CD4-positive, alpha-beta T cell treated with Interleukin-2 at 100 ng/mL for 4 hours (primary cell): ENCODE results near the gene SLC6A13.

ENCODE experiments used
- DNase-seq: peaks from one replicate; pipeline ENCODE4 v3.0.0-alpha.2; 2020; ENCODE audit warnings: low spot score

The SLC6A13 gene

DNA sequence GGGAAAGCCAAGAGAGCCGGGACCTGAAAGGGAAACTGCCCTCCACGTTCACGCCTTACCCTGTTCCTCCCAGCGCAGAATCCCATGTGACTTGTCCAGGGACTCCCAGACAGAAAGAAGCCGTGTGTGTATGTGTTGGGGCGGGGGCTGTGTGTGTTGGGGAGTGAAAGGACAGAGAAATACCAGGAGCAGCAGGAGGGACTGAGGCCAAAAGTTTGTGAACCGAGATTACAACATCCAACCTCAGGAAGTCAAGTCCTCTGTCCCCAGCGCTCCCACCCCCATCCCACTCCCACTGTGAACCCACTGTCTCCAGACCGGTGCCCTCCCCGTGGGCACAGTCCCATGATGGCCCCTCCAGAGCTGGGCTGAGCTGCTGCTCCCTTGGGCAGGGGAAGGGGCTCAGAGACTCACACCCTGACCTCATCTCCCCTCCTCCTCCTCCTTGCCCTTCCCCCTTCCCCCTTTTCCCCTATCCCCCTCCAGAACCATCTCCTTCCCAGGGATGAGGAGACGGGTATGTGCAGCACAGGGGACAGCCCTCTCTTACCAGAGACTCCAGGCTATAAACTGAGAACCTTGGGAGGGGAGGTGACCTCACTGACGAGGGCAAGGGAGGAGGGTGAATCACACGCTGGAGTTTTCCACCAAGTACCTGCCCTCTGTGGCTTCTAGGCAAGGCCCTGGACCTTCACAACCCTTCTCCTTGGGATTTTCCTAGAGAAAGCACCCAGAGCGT is 48.5 kb downstream of the SLC6A13 start, which contains the start of gene SLC6A12:
Gene SLC6A12, minus strand, starts transcription at position 155 of the 739 bp plus-strand sequence. CDS start 4,171 bp downstream, outside the sequence.
- DNase-seq = no peak

DNA sequence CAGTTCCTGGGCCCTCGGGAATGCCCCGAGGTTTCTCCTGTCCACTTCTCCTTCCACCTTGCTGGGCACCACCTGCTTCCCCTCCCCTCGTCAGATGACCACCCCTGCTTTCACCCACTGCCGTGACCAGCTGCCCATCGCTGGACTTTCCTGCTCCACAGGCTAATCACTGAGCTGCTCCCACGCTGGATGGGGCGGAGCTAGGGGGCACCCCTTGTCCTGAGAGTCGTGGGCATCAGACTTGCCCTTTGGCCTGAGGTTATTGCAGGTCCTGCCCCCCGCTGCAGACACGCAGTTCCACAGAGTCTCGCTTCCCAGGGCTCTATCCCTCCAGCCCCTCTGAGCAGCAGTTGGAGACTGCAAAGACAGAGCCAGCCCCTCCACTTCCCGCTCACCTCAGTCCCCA is 49.1 kb downstream of the SLC6A13 start:
- no peak for DNase-seq

DNA sequence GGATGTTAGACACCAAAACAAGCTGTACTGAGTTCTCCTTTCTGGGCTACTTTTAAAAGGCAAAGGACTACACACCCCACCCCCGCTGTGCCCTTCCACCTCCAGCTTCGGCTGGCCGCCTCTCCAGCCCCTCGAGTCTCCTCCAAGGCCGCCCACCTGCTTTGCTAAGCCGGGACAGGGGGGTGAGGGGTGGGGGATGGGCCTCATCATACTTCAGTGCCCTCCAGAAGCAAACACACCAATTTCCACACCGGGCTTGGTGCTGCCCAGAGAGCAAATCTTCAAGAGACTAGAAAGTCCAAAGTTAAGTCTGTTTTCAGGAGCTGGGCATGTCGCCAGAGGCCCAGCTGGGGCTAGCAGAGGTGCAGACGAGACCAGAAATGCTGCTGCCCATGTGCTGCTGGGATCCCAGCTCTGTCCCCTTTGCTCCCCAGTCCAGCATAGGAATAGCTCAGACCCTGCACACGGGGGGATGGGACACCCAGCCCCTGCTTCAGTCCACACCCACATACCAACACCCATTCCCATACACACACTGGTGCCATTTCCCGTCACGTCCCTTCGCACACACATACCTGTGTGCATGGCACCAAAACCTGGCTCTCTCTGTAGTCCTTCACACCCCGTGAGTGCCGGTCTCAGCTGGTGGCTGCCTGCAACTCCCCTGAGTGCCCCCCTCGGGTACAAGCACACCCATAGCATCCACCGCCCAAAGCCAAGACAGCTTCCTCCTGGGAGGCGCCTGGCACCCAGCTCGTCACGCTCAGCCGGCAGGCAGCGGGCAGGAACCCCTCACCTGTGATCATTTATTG is 49.7 kb downstream of the SLC6A13 start:
- no peak for DNase-seq

DNA sequence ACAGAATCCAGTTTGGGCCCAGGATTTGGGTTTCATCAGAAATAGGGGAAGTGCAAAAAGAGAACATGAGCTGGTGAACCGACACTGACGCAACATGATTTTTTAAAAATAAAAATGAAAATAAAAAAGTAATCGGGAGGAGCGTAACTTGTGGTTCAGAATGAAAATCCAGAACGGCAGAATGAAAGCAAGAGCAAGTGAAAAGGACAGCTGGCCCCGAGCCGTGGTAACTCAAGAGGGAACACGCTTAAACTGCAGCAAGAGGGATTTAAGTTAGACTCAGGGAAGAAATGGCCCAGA is 50.3 kb downstream of the SLC6A13 start:
- no peak for DNase-seq

- DNase-seq = no peak
These were observed 50.8 kb downstream of the SLC6A13 start for GRCh38 chr12:211639-212414.

GRCh38 chr12:211142-211465 is 51.5 kb downstream of the SLC6A13 start:
- no peak for DNase-seq

- DNase-seq = no peak
These were observed 52.1 kb downstream of the SLC6A13 start for GRCh38 chr12:210277-211141.

- DNase-seq = no peak
These were observed 52.8 kb downstream of the SLC6A13 start for GRCh38 chr12:209851-210250.

DNA sequence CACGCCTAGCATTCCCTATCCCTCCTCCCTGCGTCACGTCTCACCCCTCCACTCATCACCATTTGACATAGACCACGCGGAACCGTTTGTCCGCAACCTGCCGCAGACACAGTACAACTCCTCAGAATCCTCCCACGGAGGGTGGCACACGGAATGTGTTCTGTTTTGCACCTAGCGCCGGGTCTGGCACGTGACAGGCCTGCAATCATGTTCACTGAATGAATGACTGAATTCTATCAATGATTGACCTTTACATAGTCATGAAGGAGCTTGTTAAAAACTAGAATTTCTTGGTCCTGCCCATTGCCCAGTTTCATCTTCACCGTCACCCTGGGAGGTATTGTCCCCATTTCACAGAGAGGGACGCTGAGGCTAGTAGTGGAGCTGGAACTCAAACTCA is 53.4 kb downstream of the SLC6A13 start:
- DNase-seq = no peak

DNA sequence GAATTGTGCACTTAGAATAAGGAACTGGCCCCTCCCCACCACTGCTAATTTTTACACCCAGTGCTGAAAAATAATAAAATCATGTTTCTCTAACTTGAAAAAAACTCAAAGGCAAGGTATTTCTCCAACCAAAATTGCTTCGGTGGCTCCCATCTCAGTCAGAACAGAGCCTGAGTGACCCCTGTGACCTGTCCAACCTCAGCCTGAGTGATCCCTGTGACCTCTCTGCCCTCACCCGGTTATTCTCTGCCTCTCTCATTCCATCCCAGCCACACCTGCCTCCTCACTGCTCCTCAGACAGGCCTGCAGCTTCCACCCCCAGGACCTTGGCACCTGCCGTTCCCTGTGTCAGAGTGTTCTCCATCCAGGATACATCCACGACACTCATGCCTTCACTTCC is 53.8 kb downstream of the SLC6A13 start:
- DNase-seq = no peak

GRCh38 chr12:207804-208203 is 54.8 kb downstream of the SLC6A13 start:
- DNase-seq = no peak

DNA sequence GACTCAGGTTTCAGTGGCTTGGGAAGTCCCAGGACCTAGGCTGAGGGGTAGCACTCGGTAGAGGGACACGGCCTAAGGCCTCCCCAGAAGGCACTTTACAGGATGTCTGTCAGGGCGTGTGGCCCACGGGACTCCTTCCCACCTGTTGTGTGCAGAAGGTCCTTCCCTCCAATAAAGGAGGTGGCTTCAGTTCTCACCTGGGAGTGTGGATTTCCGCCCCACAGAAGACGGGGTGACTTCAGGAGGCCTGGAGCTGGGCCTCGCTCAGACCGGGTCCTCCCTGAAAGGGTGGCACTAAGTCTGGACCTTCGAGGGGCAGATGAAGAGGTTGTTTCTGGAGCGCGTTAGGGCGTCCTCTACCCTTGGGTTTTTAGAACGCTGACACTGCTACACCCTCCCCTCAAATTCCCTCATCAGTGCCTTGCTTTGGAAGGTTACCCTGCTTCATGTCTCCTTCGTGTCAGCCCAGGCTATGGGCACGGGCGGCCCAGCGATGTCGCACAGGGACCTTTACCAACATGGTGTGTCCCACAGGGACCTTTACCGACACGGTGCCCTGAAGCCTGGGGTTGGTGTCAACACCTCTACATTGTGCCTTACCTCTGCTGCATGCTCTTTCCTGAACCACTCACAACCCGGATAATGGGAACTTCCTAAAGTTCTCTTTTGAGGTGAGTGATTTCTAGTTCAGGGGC is 55.7 kb downstream of the SLC6A13 start:
- no peak for DNase-seq

GRCh38 chr12:205026-205425 is 57.6 kb downstream of the SLC6A13 start:
- no peak for DNase-seq

DNA sequence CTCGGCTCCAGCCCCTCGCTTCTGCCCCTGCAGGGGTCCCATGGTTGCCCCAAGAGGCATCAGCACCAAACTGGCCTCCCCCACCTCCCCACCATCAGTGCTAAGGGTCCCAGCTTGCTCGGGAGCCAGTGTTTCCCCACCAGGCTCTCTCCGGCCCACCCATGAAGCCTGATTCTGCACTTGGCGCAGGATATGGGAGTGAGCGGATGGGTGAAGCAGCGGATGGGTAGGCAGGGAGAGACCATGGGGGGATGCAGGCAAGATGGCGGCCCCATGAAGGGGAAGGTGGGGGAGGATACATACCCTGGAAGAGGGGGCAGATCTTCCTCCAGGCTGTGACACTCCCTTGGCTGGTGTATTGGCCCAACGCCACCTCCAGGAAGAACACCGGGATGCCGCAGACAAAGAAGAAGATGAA is 58.4 kb downstream of the SLC6A13 start:
- DNase-seq = no peak

DNA sequence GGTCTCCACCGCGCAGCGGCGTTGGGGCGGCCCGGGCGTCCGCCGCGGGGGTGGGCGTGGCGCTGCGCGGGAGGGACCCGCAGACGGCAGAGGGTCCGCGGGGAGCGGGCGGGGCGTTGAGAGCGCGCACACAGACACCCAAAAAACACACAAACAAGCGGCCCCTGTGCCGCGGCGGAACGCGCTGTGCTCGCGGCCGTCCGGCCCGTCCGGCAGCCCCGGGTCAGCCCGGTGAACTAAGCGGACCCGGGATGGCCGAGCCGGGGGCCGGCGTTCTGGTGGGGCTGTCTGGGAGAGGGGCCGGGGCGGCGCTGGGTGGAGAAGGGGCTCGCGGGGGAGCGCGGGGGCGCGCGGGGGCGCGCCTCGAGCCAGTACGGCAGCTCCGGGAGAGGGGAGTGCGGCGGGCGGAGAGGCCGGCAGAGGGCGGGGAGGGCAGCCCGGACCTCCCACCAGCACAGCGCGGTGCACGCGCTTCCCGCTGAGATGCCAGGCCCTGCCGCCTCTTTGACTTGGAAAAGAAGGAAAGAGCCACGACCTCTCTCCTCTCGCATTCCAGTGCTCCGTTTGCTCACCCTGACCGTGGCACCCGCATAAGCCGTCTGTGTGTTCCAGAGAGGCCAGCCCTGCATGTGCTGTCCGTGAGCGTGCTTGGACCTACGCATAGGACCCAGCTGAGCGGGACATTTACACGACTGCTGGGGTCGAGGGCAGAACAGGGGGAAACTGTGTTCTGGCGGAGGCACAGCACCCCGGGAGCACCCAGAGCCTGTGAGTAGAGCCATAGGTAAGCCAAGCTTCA is 59.0 kb downstream of the SLC6A13 start:
- no peak for DNase-seq

GRCh38 chr12:203074-203461 is 59.6 kb downstream of the SLC6A13 start:
- DNase-seq = no peak

DNA sequence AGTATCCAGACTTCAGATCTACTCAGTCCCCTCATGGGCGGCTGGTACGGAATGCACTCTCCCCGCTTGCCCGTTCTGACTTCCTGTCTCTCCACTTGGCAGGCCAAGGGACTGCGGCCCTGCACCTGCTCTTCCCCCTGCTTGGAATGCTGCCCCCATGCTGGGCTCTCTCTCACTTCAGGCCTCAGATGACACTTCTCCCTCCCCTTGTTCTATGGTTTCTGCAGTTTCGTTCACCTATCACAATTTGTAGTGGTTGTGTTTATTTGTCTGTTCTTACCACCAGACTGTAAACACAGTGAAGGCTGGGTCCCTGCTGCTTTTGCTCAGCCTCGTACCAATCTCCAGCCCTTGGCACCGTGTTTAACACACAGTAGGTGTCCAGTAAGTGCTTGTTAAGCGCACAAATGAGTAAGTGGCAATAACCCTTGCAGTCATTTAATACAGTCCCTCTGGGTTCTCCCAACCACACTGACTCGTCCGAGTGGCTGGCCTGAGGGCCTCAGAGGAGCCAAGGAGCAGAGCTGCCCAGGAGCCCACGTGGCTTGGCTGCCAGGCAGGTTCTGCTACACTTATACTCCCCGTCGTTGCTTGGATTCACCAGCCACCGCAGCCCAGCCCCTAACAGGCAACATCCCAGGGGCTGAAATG is 60.4 kb downstream of the SLC6A13 start:
- no peak for DNase-seq

DNA sequence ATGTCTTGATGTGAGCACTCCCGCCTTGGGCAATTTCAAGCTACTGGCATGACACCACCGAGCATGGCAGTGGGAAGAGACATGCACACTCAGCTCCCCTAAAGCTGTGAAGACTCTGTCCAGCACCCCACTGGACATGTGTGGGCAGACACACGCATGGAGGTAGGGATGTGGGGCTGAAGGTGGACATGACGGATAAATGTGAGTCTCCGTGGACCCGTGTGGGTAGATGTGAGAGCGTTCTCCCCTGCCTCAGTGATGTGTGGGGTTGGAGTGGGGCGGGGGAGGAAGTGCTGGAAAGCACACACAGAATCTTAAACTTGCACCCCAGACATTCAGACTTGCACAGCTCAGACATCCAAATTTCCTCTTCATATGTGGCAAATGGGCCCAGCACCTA is 61.3 kb downstream of the SLC6A13 start:
- DNase-seq = no peak

DNA sequence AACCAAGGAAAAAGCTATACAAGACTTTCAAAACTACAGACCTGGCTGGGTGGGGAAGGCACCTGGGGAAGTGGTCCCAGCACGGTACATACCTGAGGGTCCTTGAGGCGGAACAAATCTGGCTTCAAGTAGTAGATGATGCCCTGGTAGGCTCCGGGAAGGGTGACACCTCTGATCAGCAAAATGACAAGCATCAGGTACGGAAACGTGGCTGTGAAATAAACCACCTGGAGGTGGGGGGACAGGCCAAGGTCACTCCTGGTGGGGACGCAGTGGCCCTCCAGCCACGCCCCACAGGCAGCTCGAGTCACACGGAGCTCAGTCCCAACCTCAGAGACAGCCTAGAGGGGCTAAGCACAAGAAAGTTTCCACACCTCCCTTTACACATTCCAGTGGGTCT is 63.9 kb downstream of the SLC6A13 start:
- no peak for DNase-seq
